H9 (cell line): ENCODE data around the gene IFT27. TPM values are rescaled to one million over a fixed set of nuclear protein-coding genes. Genes with fewer than 3 reads are reported as not detected.

Experiments
- DNase-seq: peaks from one replicate; pipeline ENCODE4 v3.0.0-alpha.2; 2017
- H2AFZ ChIP-seq: one replicate; pipeline ENCODE4 v1.6.1; 2013; ENCODE audit warnings: mild to moderate bottlenecking, low read length, control low read depth, moderate library complexity
- H2AK5ac ChIP-seq: 2 replicates; pipeline ENCODE4 v1.6.1; 2013; ENCODE audit warnings: low read length, control low read depth, mixed read lengths; ENCODE audit not compliant: insufficient read length
- H2BK120ac ChIP-seq: one replicate; pipeline ENCODE4 v1.6.1; 2013; ENCODE audit warnings: low read depth, mild to moderate bottlenecking, low read length, control low read depth, inconsistent platforms; ENCODE audit not compliant: poor library complexity, severe bottlenecking
- H2BK12ac ChIP-seq: 2 replicates; pipeline ENCODE4 v1.6.1; 2013; ENCODE audit warnings: low read length, control low read depth, mixed read lengths, low read depth; ENCODE audit not compliant: insufficient read length
- H2BK15ac ChIP-seq: 2 replicates; pipeline ENCODE4 v1.6.1; 2013; ENCODE audit warnings: low read depth, low read length, control low read depth
- H2BK20ac ChIP-seq: one replicate; pipeline ENCODE4 v1.6.1; 2013; ENCODE audit warnings: low read depth, mild to moderate bottlenecking, low read length, control low read depth, inconsistent platforms; ENCODE audit not compliant: poor library complexity, severe bottlenecking
- H2BK5ac ChIP-seq: 2 replicates; pipeline ENCODE4 v1.6.1; 2013; ENCODE audit warnings: low read length, control low read depth, mixed read lengths; ENCODE audit not compliant: insufficient read length
- H3K14ac ChIP-seq: 2 replicates; pipeline ENCODE4 v1.6.1; 2013; ENCODE audit warnings: low read length, control low read depth; ENCODE audit not compliant: insufficient read depth
- H3K18ac ChIP-seq: 2 replicates; pipeline ENCODE4 v1.6.1; 2013; ENCODE audit warnings: low read depth, mild to moderate bottlenecking, mixed read lengths, low read length, control low read depth; ENCODE audit not compliant: insufficient read length
- H3K23ac ChIP-seq: 2 replicates; pipeline ENCODE4 v1.6.1; 2013; ENCODE audit warnings: low read length, control low read depth, mixed read lengths, low read depth; ENCODE audit not compliant: insufficient read length
- H3K23me2 ChIP-seq: 2 replicates; pipeline ENCODE4 v1.6.1; 2013; ENCODE audit warnings: low read depth, mild to moderate bottlenecking, mixed read lengths, low read length, control low read depth; ENCODE audit not compliant: insufficient read length, poor library complexity, severe bottlenecking
- H3K27ac ChIP-seq: 2 replicates; pipeline ENCODE4 v1.5.1; 2013; ENCODE audit warnings: low read length, control low read depth, mixed read lengths, low read depth; ENCODE audit not compliant: insufficient read length
- H3K27me3 ChIP-seq: 2 replicates; pipeline ENCODE4 v1.6.1; 2013; ENCODE audit warnings: low read length, control low read depth, inconsistent platforms; ENCODE audit not compliant: insufficient read depth
- H3K4ac ChIP-seq: 2 replicates; pipeline ENCODE4 v1.6.1; 2013; ENCODE audit warnings: low read depth, mild to moderate bottlenecking, control low read depth, inconsistent platforms, low read length, moderate library complexity
- H3K4me1 ChIP-seq: 2 replicates; pipeline ENCODE4 v1.6.1; 2013; ENCODE audit warnings: low read length, control low read depth, inconsistent platforms; ENCODE audit not compliant: insufficient read depth
- H3K4me2 ChIP-seq: 2 replicates; pipeline ENCODE4 v1.6.1; 2013; ENCODE audit warnings: low read length, control low read depth, mixed read lengths; ENCODE audit not compliant: insufficient read length, insufficient read depth
- H3K56ac ChIP-seq: 2 replicates; pipeline ENCODE4 v1.6.1; 2013; ENCODE audit warnings: low read depth, mild to moderate bottlenecking, mixed read lengths, low read length, control low read depth; ENCODE audit not compliant: insufficient read length
- H3K79me1 ChIP-seq: 2 replicates; pipeline ENCODE4 v1.6.1; 2013; ENCODE audit warnings: low read depth, mild to moderate bottlenecking, moderate library complexity, low read length, control low read depth, inconsistent platforms; ENCODE audit not compliant: insufficient read depth, poor library complexity, severe bottlenecking
- H3K79me2 ChIP-seq: 2 replicates; pipeline ENCODE4 v1.6.1; 2013; ENCODE audit warnings: low read length, control low read depth, inconsistent platforms; ENCODE audit not compliant: insufficient read depth
- H3K9ac ChIP-seq: 2 replicates; pipeline ENCODE4 v1.6.1; 2013; ENCODE audit warnings: low read length, control low read depth, mixed read lengths; ENCODE audit not compliant: insufficient read length; ENCODE audit errors: extremely low read depth
- H3K9me3 ChIP-seq: one replicate; pipeline ENCODE4 v1.6.1; 2013; ENCODE audit warnings: low read depth, low read length, inconsistent platforms; ENCODE audit not compliant: control insufficient read depth
- H3T11ph ChIP-seq: one replicate; pipeline ENCODE4 v1.6.1; 2013; ENCODE audit warnings: mild to moderate bottlenecking, low read length, control low read depth, inconsistent platforms
- H4K20me1 ChIP-seq: one replicate; pipeline ENCODE4 v1.6.1; 2013; ENCODE audit not compliant: control insufficient read depth, insufficient read length, insufficient read depth
- H4K5ac ChIP-seq: 2 replicates; pipeline ENCODE4 v1.6.1; 2013; ENCODE audit warnings: low read depth, mild to moderate bottlenecking, mixed read lengths, low read length, control low read depth; ENCODE audit not compliant: insufficient read length
- H4K8ac ChIP-seq: replicated peaks from 2 replicates; pipeline ENCODE4 v1.6.1; 2013; ENCODE audit warnings: low read length, control low read depth, mixed read lengths, low read depth; ENCODE audit not compliant: insufficient read length
- H4K91ac ChIP-seq: 2 replicates; pipeline ENCODE4 v1.6.1; 2013; ENCODE audit warnings: low read depth, mild to moderate bottlenecking, moderate library complexity, mixed read lengths, low read length, control low read depth; ENCODE audit not compliant: insufficient read length
- H3K27ac Mint-ChIP-seq, 3 experiments: 2 replicates in 2 of 3; 3 replicates in 1 of 3; pipeline ENCODE4 v1.8.0; 2020 to 2021; ENCODE audit warnings: mixed read lengths in 3 of 3, mild to moderate bottlenecking in 1 of 3, moderate library complexity in 1 of 3
- H3K27me3 Mint-ChIP-seq: 2 replicates; pipeline ENCODE4 v1.8.0; 2021; ENCODE audit warnings: low read depth, mild to moderate bottlenecking, moderate library complexity, mixed read lengths
- H3K36me3 Mint-ChIP-seq, 3 experiments: 2 replicates in 2 of 3; 3 replicates in 1 of 3; pipeline ENCODE4 v1.8.0; 2020 to 2021; ENCODE audit warnings: low read depth in 3 of 3, mixed read lengths in 3 of 3; ENCODE audit not compliant: insufficient read depth in 1 of 3
- H3K4me1 Mint-ChIP-seq, 2 experiments: 2 replicates each; pipeline ENCODE4 v1.8.0; 2020; ENCODE audit warnings: mixed read lengths in 2 of 2
- H3K4me3 Mint-ChIP-seq, 2 experiments: 2 replicates in 1 of 2; 3 replicates in 1 of 2; pipeline ENCODE4 v1.8.0; 2020 to 2021; ENCODE audit warnings: mild to moderate bottlenecking in 2 of 2, mixed read lengths in 2 of 2, moderate library complexity in 1 of 2
- H3K9me3 Mint-ChIP-seq, 2 experiments: 2 replicates in 1 of 2; 3 replicates in 1 of 2; pipeline ENCODE4 v1.8.0; 2020; ENCODE audit warnings: mild to moderate bottlenecking in 2 of 2, mixed read lengths in 2 of 2, moderate library complexity in 1 of 2
- CTCF ChIP-seq: fragments of 200-600 bp; sonication (generic); conservative IDR thresholded peaks from 3 replicates; pipeline ENCODE4 v1.8.0; 2021; ENCODE audit warnings: antibody characterized with exemption, mild to moderate bottlenecking
- total RNA-seq: library from RNA; stranded (reverse); gene quantifications from 2 replicates; pipeline ENCODE4 v1.2.1, GENCODE V29; 2021

IFT27 gene
- total RNA-seq, 1 experiment from 2014 or later = 43.4 TPM

- no peak overlapping the region for H3K14ac ChIP-seq
- no peak for TF ChIP-seq CTCF
- peaks cover 2% of the 10 kb centered on the region; the same call in 1 of the 2 replicates for H3K4me1 ChIP-seq
- H4K20me1 ChIP-seq = no peaks in the 10 kb centered on the region
- H3K23me2 ChIP-seq = peaks cover 2% of the 10 kb centered on the region
- H3T11ph ChIP-seq = no peak overlapping the region
- no peaks in the 10 kb centered on the region for H3K79me1 ChIP-seq
- no peak overlapping the region for H2BK5ac ChIP-seq
- H3K56ac ChIP-seq = no peak overlapping the region
- H2BK120ac ChIP-seq = no peak overlapping the region
- no peak overlapping the region for H3K23ac ChIP-seq
- peaks cover 43% of the 10 kb centered on the region for H3K27me3 Mint-ChIP-seq
- H3K4me2 ChIP-seq = no peak overlapping the region
- no peak overlapping the region for H3K9ac ChIP-seq
- H3K9me3 ChIP-seq = no peaks in the 10 kb centered on the region
- H2BK12ac ChIP-seq = no peak overlapping the region
- no peak overlapping the region for H4K5ac ChIP-seq
- H3K36me3 Mint-ChIP-seq = peaks cover 6 to 23% (median 11%) of the 10 kb centered on the region in 3 experiments
- DNase-seq = no peak
- H2AK5ac ChIP-seq = no peak overlapping the region
- peaks cover 15 to 24% of the 10 kb centered on the region in 2 experiments for H3K9me3 Mint-ChIP-seq
- no peak overlapping the region for H3K27ac Mint-ChIP-seq
- H3K4me1 Mint-ChIP-seq = peaks cover 20 to 23% of the 10 kb centered on the region in 2 experiments
- no peaks in the 10 kb centered on the region for H3K79me2 ChIP-seq
- no peak overlapping the region for H2AFZ ChIP-seq
- H3K27me3 ChIP-seq = no peaks in the 10 kb centered on the region
- H2BK20ac ChIP-seq = no peak overlapping the region
- no peak overlapping the region for H4K8ac ChIP-seq
- no peak overlapping the region for H4K91ac ChIP-seq
- H3K4ac ChIP-seq = no peak overlapping the region
- no peak overlapping the region for H3K4me3 Mint-ChIP-seq
- no peak overlapping the region for H3K27ac ChIP-seq
- no peak overlapping the region for H3K18ac ChIP-seq
- H2BK15ac ChIP-seq = no peak overlapping the region
Observed at GRCh38 chr22:36778020-36778419, 2.1 kb upstream of the IFT27 start.
